HPDE6-E6E7 (cell line): Measurements from ENCODE around the gene IFNAR2.
A peak's percentile ranks its signal among the peaks of the same experiment; 100 is the strongest.
"Not testable (repeated sequence)": the region's sequence is repeated elsewhere in the genome, so short reads cannot be mapped to it uniquely, and the experiment has no call there.

ENCODE experiments used
- DNase-seq: peaks from one replicate; pipeline ENCODE4 v3.0.0; 2011; ENCODE audit warnings: missing footprints; ENCODE audit errors: extremely low spot score

The IFNAR2 gene

GRCh38 chr21:33214056-33214455 lies 15.7 kb upstream of the IFNAR2 start:
- no peak for DNase-seq

GRCh38 chr21:33217138-33217520 lies 12.6 kb upstream of the IFNAR2 start:
- DNase-seq = no peak

GRCh38 chr21:33219300-33219699 lies 10.4 kb upstream of the IFNAR2 start:
- DNase-seq = no peak

GRCh38 chr21:33219954-33220353 lies 9.8 kb upstream of the IFNAR2 start:
- DNase-seq = no peak

- not testable (repeated sequence) for DNase-seq
Observed at GRCh38 chr21:33225376-33225775, 4.4 kb upstream of the IFNAR2 start.

- DNase-seq = no peak
Observed at GRCh38 chr21:33228455-33228854, 1.3 kb upstream of the IFNAR2 start.

GRCh38 chr21:33229099-33229783 lies 497 bp upstream of the IFNAR2 start:
- no peak for DNase-seq

- peak; percentile 59 for DNase-seq
Observed at GRCh38 chr21:33230545-33231324, 997 bp downstream of the IFNAR2 start.

GRCh38 chr21:33231526-33231925 lies 1.8 kb downstream of the IFNAR2 start:
- no peak for DNase-seq

GRCh38 chr21:33232291-33233034 lies 2.7 kb downstream of the IFNAR2 start:
- no peak for DNase-seq

GRCh38 chr21:33234635-33235520 lies 5.1 kb downstream of the IFNAR2 start:
- no peak for DNase-seq

GRCh38 chr21:33236013-33236686 lies 6.4 kb downstream of the IFNAR2 start:
- DNase-seq = no peak

- no peak for DNase-seq
Observed at GRCh38 chr21:33236766-33237165, 7.0 kb downstream of the IFNAR2 start.

- no peak for DNase-seq
Observed at GRCh38 chr21:33237486-33237885, 7.7 kb downstream of the IFNAR2 start.

- DNase-seq = no peak
Observed at GRCh38 chr21:33238146-33238545, 8.4 kb downstream of the IFNAR2 start.

GRCh38 chr21:33238565-33239255 lies 9.0 kb downstream of the IFNAR2 start:
- DNase-seq = no peak

GRCh38 chr21:33239559-33240127 lies 9.9 kb downstream of the IFNAR2 start:
- not testable (repeated sequence) for DNase-seq

- DNase-seq = no peak
Observed at GRCh38 chr21:33240404-33240803, 10.7 kb downstream of the IFNAR2 start.

GRCh38 chr21:33241846-33242245 lies 12.1 kb downstream of the IFNAR2 start:
- DNase-seq = no peak

GRCh38 chr21:33242846-33243245 lies 13.1 kb downstream of the IFNAR2 start:
- DNase-seq = not testable (repeated sequence)
